Mesendoderm (in vitro differentiated cells): ENCODE data around the gene PHKG2. TPM values are rescaled to one million over a fixed set of nuclear protein-coding genes. Genes with fewer than 3 reads are reported as not detected.

Source experiments
- DNase-seq: peaks from one replicate; pipeline ENCODE4 v3.0.0; 2013
- H2AK5ac ChIP-seq: 2 replicates; pipeline ENCODE4 v1.6.1; 2013; ENCODE audit warnings: low read length, inconsistent platforms
- H2BK120ac ChIP-seq: 2 replicates; pipeline ENCODE4 v1.6.1; 2013; ENCODE audit warnings: low read depth, mild to moderate bottlenecking, low read length, moderate library complexity, mixed read lengths
- H2BK15ac ChIP-seq: replicated peaks from 2 replicates; pipeline ENCODE4 v1.6.1; 2013; ENCODE audit warnings: low read depth, mild to moderate bottlenecking, moderate library complexity
- H2BK5ac ChIP-seq: 2 replicates; pipeline ENCODE4 v1.6.1; 2013; ENCODE audit warnings: low read length, inconsistent platforms
- H3K18ac ChIP-seq: 2 replicates; pipeline ENCODE4 v1.6.1; 2013; ENCODE audit warnings: mild to moderate bottlenecking, low read length, mixed read lengths
- H3K23ac ChIP-seq: one replicate; pipeline ENCODE4 v1.6.1; 2013; ENCODE audit warnings: low read length
- H3K27ac ChIP-seq: 2 replicates; pipeline ENCODE4 v1.5.1; 2013; ENCODE audit warnings: low read depth, mild to moderate bottlenecking, inconsistent platforms, low read length, moderate library complexity
- H3K27me3 ChIP-seq: 2 replicates; pipeline ENCODE4 v1.6.1; 2013; ENCODE audit warnings: low read length, control low read depth, mild to moderate bottlenecking, inconsistent platforms; ENCODE audit not compliant: insufficient read depth, poor library complexity
- H3K36me3 ChIP-seq: 2 replicates; pipeline ENCODE4 v1.6.1; 2013; ENCODE audit warnings: low read length, inconsistent platforms; ENCODE audit not compliant: control insufficient read depth, insufficient read depth
- H3K4ac ChIP-seq: one replicate; pipeline ENCODE4 v1.6.1; 2013; ENCODE audit warnings: low read depth, mild to moderate bottlenecking, low read length, moderate library complexity
- H3K4me1 ChIP-seq: 2 replicates; pipeline ENCODE4 v1.6.1; 2013; ENCODE audit warnings: low read depth, low read length, inconsistent platforms; ENCODE audit not compliant: control insufficient read depth
- H3K4me2 ChIP-seq: 2 replicates; pipeline ENCODE4 v1.6.1; 2013; ENCODE audit warnings: low read length
- H3K4me3 ChIP-seq: 2 replicates; pipeline ENCODE4 v1.5.1; 2013; ENCODE audit warnings: mild to moderate bottlenecking, low read length
- H3K56ac ChIP-seq: one replicate; pipeline ENCODE4 v1.6.1; 2013; ENCODE audit warnings: low read length
- H3K79me1 ChIP-seq: 2 replicates; pipeline ENCODE4 v1.6.1; 2013; ENCODE audit warnings: low read length, inconsistent platforms
- H3K79me2 ChIP-seq: 2 replicates; pipeline ENCODE4 v1.6.1; 2013; ENCODE audit warnings: mild to moderate bottlenecking, low read length; ENCODE audit not compliant: control insufficient read depth, insufficient read depth
- H3K9ac ChIP-seq: 2 replicates; pipeline ENCODE4 v1.6.1; 2013; ENCODE audit warnings: low read length, inconsistent platforms
- H4K5ac ChIP-seq: one replicate; pipeline ENCODE4 v1.6.1; 2013; ENCODE audit warnings: low read length
- H4K8ac ChIP-seq: one replicate; pipeline ENCODE4 v1.6.1; 2013; ENCODE audit warnings: low read depth, mild to moderate bottlenecking, control low read depth, low read length, moderate library complexity
- WGBS: extraction: QIAGEN DNeasy Blood & Tissue Kit; methylation state at CpG from one replicate; pipeline ENCODE4 v1.1.7; 2013; ENCODE audit warnings: low lambda C conversion rate, missing lambda C conversion rate; ENCODE audit not compliant: insufficient coverage; ENCODE audit errors: extremely low coverage; 5-methylcytosine and 5-hydroxymethylcytosine counted together
- polyA plus RNA-seq, 2 experiments: library from polyadenylated mRNA; stranded (reverse); fragments of 200-250 nt; gene quantifications; one replicate each; pipeline ENCODE4 v1.2.3, GENCODE V29; 2013

The PHKG2 gene, protein sequence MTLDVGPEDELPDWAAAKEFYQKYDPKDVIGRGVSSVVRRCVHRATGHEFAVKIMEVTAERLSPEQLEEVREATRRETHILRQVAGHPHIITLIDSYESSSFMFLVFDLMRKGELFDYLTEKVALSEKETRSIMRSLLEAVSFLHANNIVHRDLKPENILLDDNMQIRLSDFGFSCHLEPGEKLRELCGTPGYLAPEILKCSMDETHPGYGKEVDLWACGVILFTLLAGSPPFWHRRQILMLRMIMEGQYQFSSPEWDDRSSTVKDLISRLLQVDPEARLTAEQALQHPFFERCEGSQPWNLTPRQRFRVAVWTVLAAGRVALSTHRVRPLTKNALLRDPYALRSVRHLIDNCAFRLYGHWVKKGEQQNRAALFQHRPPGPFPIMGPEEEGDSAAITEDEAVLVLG
- 24.5 TPM for polyA plus RNA-seq (2013, experiment 1 of 2)
- polyA plus RNA-seq (2013, experiment 2 of 2) = 24.1 TPM

DNA sequence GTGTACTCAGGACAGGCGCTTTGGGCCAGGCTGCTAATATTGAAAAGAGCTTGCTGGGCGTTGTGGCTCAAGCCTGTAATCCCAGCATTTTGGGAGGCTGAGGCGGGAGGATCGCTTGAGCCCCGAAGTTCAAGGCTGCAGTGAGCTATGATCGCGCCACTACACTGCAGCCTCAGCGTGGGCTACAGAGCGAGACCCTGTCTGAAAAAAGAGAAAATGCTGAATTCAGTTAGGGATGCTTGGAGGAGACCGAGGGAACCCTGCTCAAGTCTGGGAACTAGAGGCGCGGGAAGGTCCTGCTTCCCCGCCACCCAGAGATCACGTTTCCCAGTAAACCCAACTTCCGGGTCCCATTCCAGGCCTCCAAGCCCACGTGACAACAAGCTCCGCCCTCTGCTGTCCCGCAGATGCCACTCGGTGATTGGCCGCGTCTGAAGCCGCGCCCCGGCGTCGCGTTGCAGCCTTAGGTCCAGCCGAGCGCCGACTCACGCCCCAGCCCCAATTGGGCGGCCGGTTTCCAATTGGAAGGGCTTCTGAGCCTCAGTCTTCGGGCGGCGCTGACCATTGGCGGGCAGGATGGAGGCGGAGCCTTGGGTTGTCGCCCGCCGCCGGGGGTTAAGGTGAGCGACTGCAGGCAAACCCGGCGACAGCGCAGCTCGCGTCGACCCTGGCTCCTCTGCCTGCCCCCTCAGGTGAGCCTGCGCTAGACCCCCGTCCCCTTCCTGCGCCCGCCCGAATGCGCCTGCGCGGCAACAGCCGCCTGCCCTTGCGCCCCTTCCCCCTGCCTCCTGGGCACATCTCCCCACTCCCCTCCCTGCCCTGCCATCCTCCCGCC, at the start of gene PHKG2:
TSS of gene PHKG2 (plus strand) at position 627 of the 835 bp plus-strand sequence. CDS start 396 bp downstream, outside the sequence.
- WGBS = no CpG with 5 or more reads among the region's 60 CpGs
- Histone ChIP-seq H3K9ac (peak within 1 kb of the TSS; percentile 82), H3K27ac (no peak within 1 kb of the TSS), H3K36me3 (peaks cover 5% of the 10 kb centered on the region), H4K5ac (peak within 1 kb of the TSS; percentile 97), H3K4me2 (peak within 1 kb of the TSS; percentile 50), H2BK15ac (no peak within 1 kb of the TSS), H3K23ac (no peak within 1 kb of the TSS), H4K8ac (peak within 1 kb of the TSS; percentile 77), H3K79me2 (peaks cover 20% of the 10 kb centered on the region), H3K4me3 (peak within 1 kb of the TSS; percentile 66), H3K4ac (peak within 1 kb of the TSS; percentile 17), H2BK5ac (no peak within 1 kb of the TSS), H2BK120ac (no peak within 1 kb of the TSS), H3K4me1 (peaks cover 3% of the 10 kb centered on the region), H3K27me3 (no peaks in the 10 kb centered on the region), H3K56ac (peak within 1 kb of the TSS; percentile 88), H3K79me1 (peaks cover 17% of the 10 kb centered on the region), H2AK5ac (no peak within 1 kb of the TSS), H3K18ac (peak within 1 kb of the TSS; percentile 28)
- DNase-seq = peak; percentile 100

DNA sequence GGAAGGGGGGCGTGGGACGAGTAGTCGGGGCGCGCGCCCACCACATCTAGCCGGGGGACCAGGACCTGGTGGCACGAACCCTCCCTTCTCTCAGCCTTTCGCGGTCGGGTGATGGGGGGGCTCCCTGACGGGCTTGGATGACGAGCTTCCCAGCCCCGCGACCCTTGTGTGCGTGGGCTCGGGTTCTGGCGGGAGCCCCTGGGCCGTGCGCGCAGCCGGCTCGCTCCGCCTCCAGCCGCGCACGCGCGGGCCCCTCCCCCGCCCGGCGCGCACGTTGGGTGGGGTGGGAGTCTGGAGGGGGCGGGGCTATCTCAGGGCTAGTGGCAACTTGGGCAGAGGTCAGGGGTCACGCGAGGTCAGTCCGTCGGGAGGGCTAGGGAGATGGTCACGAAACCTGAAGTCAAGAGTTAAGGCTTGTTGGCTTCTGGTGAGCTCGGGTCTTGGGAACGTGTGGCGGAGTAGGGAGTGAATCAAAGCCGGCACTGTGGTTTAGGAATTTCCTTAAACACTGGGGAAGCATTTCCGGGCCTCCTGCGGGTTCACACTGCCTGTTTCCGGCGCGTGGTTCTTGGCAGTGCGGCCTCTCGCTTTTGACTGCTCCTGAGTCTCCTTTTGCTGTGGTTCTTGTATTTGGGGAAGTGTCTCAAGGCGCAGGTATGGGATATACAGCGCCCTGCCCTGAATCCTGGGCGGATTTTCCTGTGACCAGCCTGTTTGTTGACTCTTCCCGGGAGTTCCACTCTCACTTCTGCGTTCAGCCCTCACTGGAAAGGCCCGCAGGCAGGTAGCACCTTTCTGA, 49.2 kb upstream of the PHKG2 start, which contains the start of gene SRCAP:
TSS of gene SRCAP (plus strand) at position 356 of the 799 bp plus-strand sequence. CDS start 1,654 bp downstream, outside the sequence.
- peaks cover 21% of the 10 kb centered on the region for H3K79me2 ChIP-seq
- peaks cover 3% of the 10 kb centered on the region for H3K36me3 ChIP-seq
- peak within 1 kb of the TSS; percentile 99 for H3K23ac ChIP-seq
- H3K4me2 ChIP-seq = peak within 1 kb of the TSS; percentile 93
- H3K56ac ChIP-seq = peak within 1 kb of the TSS; percentile 99
- H3K9ac ChIP-seq = peak within 1 kb of the TSS; percentile 100
- H3K18ac ChIP-seq = peak within 1 kb of the TSS; percentile 82
- H3K4ac ChIP-seq = peak within 1 kb of the TSS; percentile 89
- peaks cover 3% of the 10 kb centered on the region for H3K4me1 ChIP-seq
- peak; percentile 88 for DNase-seq
- no peaks in the 10 kb centered on the region for H3K27me3 ChIP-seq
- H2AK5ac ChIP-seq = no peak within 1 kb of the TSS
- peak within 1 kb of the TSS; percentile 3 for H4K8ac ChIP-seq
- peak within 1 kb of the TSS; percentile 97 for H2BK5ac ChIP-seq
- no peak within 1 kb of the TSS for H2BK120ac ChIP-seq
- peak within 1 kb of the TSS; percentile 98 for H3K27ac ChIP-seq
- peak within 1 kb of the TSS; percentile 89 for H3K4me3 ChIP-seq
- peaks cover 8% of the 10 kb centered on the region for H3K79me1 ChIP-seq
- H2BK15ac ChIP-seq = no peak within 1 kb of the TSS
- WGBS = no CpG with 5 or more reads among the region's 57 CpGs
- no peak within 1 kb of the TSS for H4K5ac ChIP-seq

DNA sequence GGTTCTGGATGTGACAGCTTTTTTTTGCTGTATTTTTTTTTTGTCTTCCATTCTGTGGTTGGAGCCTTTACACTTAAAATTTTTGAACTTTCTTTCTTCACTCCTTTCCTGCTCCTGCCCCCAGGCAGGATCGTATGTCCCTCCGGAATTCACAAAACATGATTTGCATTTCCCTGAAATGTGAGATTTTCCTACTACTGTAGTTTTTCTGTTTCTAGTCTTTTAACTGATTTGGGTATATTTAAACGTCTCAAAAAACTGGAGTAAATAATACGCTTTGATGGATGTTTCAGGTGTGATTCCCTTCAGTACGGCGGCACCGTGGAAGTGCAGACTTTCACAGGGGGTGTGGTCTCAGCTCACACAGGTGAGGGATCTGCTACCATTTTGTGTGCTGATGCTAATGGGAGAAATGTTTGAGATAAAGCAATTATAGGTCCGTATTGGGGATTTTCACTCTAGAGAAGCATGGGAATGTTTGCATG, 48.6 kb upstream of the PHKG2 start:
- Histone ChIP-seq H3K56ac (peak overlapping the region; percentile 76), H3K4me1 (peaks cover 3% of the 10 kb centered on the region), H3K4me2 (peak overlapping the region; percentile 93), H2BK15ac (no peak overlapping the region), H3K4me3 (peak overlapping the region; percentile 18), H3K27me3 (no peaks in the 10 kb centered on the region), H2BK5ac (no peak overlapping the region), H3K9ac (peak overlapping the region; percentile 55), H4K5ac (no peak overlapping the region), H3K27ac (peak overlapping the region; percentile 65), H2AK5ac (no peak overlapping the region), H3K79me2 (peaks cover 21% of the 10 kb centered on the region), H3K4ac (peak overlapping the region; percentile 71), H4K8ac (no peak overlapping the region), H2BK120ac (no peak overlapping the region), H3K18ac (no peak overlapping the region), H3K23ac (no peak overlapping the region), H3K79me1 (peaks cover 8% of the 10 kb centered on the region), H3K36me3 (peaks cover 5% of the 10 kb centered on the region)
- peak; percentile 12 for DNase-seq
- no CpG with 5 or more reads among the region's 8 CpGs for WGBS

DNA sequence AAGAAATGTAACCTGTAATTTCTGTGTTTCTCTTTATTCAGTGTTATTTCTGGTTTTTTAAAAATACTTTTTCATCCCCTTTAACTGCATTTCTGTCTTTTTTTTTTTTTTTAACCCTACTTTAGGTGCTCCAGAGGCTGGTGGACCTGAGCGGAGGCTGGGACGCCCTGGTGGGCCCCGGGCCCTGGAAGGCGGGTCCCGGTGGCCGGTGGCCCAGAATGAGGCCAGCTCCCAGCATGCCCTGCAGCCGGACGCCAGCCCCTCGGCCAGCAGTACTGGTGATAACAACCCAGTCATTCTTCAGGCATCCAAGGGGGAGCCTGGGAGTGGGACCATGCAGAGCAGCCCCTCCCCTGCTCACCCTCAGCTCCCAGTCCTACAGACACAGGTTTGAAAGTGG, 47.7 kb upstream of the PHKG2 start:
- H3K23ac ChIP-seq = no peak overlapping the region
- H3K79me2 ChIP-seq = peaks cover 21% of the 10 kb centered on the region
- H4K5ac ChIP-seq = no peak overlapping the region
- DNase-seq = peak; percentile 36
- H4K8ac ChIP-seq = no peak overlapping the region
- H2AK5ac ChIP-seq = no peak overlapping the region
- no peak overlapping the region for H3K4me2 ChIP-seq
- peaks cover 8% of the 10 kb centered on the region for H3K79me1 ChIP-seq
- H3K4ac ChIP-seq = no peak overlapping the region
- no peak overlapping the region for H3K9ac ChIP-seq
- no peak overlapping the region for H3K4me3 ChIP-seq
- H3K4me1 ChIP-seq = peaks cover 3% of the 10 kb centered on the region
- peak overlapping the region; percentile 12 for H3K27ac ChIP-seq
- H3K36me3 ChIP-seq = peaks cover 5% of the 10 kb centered on the region
- H3K27me3 ChIP-seq = no peaks in the 10 kb centered on the region
- WGBS = no CpG with 5 or more reads among the region's 9 CpGs
- H2BK5ac ChIP-seq = no peak overlapping the region
- no peak overlapping the region for H2BK120ac ChIP-seq
- no peak overlapping the region for H2BK15ac ChIP-seq
- no peak overlapping the region for H3K18ac ChIP-seq
- H3K56ac ChIP-seq = no peak overlapping the region

DNA sequence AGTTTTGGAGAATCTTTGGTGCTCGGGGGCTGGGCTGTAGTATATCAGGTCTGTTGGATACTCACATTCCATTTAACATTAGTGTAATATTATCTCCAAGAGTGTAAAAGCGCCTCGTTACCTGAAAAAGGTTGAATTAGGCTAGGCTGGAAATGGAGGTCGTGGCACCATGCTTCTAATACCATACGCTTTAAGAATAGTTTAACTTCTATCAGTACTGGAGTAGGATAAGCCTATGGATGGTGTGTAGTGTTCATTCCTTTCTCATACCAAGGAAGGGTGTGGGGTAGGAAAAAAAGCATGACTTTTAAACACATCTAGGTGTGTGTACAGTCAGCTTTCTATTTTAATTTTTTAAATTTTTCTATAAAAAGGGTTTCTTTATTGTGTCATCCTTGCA, 47.3 kb upstream of the PHKG2 start:
- H3K9ac ChIP-seq = no peak overlapping the region
- H2BK15ac ChIP-seq = no peak overlapping the region
- H2AK5ac ChIP-seq = no peak overlapping the region
- H3K79me1 ChIP-seq = peaks cover 8% of the 10 kb centered on the region
- no peak overlapping the region for H2BK120ac ChIP-seq
- no peak overlapping the region for H3K4me3 ChIP-seq
- no CpG with 5 or more reads among the region's 5 CpGs for WGBS
- no peak overlapping the region for H2BK5ac ChIP-seq
- H3K23ac ChIP-seq = no peak overlapping the region
- H4K8ac ChIP-seq = no peak overlapping the region
- no peak overlapping the region for H3K4me2 ChIP-seq
- peaks cover 21% of the 10 kb centered on the region for H3K79me2 ChIP-seq
- H3K4ac ChIP-seq = no peak overlapping the region
- H3K36me3 ChIP-seq = peaks cover 6% of the 10 kb centered on the region
- no peaks in the 10 kb centered on the region for H3K27me3 ChIP-seq
- peaks cover 3% of the 10 kb centered on the region for H3K4me1 ChIP-seq
- H3K56ac ChIP-seq = no peak overlapping the region
- H4K5ac ChIP-seq = no peak overlapping the region
- no peak overlapping the region for H3K18ac ChIP-seq
- H3K27ac ChIP-seq = no peak overlapping the region
- no peak for DNase-seq
